ENCODE measurements around the gene ZNF362.

DNA sequence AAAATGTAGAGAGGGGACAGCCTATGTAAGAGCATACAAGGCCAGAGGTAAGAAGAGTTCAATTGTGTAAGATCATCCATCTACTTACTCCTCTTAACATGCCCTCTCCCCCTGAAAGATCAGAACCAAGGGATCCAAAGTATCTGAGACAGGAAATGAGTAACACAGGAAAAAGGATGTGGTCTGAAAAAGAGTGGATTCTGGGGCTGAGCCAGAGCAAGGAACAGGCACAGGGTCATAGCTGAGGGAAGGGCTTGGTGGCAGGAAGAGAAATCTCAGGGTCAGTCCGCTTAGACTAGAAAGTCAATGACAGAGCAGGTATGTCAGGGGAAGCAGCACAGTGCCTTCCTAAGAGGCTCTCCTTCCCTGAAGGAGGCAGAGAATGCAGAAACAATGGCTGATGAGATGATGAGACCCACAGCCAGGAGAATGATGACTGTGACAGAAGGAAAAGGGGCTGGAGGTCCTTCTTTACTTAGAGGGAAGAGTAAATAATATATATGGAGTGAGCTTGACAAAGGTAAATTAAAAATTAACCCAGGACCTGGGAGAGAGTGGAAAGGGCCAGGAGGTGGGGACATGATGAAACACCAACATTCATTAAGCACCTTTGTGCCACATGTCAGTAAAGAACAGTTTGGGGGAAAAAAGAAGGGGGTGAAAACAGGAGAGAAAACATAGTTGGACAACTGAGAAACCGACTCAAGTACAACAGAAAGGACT, 90.8 kb downstream of the ZNF362 start:
- TF ChIP-seq CTCF (IDR thresholded peaks at IDR 0.05; ENCODE audit: borderline replicate concordance, extremely low read depth, low read length, poor library complexity, severe bottlenecking) (no peak), EZH2 (IDR thresholded peaks at IDR 0.05; ENCODE audit: borderline replicate concordance, low read depth, low read length, severe bottlenecking) (no peak)

Data from DND-41 (cell line).